ENCODE results near the gene HNMT. TPM values are rescaled to one million over a fixed set of nuclear protein-coding genes. Genes with fewer than 3 reads are reported as not detected.

HNMT gene
- total and polyA plus RNA-seq, 2 of the 8 experiments (the other 6 are each of a cell fraction or from before 2014, with no cell fraction given) = 1.6 to 3.6 TPM

DNA sequence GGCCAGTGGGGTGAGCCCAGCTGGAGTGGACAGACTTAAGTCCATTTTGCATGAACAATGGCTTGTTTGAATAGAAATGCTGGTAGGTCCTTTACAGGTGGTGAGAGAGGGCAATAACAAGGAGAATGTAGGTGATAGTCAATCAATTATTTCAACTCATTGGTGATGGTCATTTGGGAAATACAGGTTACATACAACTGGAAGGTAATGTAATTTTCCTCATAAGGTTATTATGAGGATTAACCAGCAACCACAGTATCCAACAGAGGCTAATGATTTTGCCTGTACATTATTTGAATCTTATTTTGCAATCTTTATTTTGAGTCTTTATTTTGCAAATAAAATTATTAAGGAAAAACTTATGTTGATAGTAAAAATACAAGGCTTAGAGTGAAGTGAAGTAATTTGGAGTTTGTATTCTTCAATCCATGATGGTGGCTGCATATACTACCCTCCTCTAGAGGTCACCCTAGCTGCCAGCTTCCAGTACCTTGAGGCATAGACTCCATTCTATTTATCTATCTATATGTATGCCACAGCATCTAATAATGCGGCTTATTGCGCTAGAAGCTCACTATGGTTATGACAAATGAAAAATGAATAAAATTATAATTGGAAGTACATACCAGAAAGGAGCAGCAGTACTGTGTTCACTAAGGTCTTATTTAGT lies 20.5 kb upstream of the HNMT start (continued):
- TF ChIP-seq, protein P1, sequence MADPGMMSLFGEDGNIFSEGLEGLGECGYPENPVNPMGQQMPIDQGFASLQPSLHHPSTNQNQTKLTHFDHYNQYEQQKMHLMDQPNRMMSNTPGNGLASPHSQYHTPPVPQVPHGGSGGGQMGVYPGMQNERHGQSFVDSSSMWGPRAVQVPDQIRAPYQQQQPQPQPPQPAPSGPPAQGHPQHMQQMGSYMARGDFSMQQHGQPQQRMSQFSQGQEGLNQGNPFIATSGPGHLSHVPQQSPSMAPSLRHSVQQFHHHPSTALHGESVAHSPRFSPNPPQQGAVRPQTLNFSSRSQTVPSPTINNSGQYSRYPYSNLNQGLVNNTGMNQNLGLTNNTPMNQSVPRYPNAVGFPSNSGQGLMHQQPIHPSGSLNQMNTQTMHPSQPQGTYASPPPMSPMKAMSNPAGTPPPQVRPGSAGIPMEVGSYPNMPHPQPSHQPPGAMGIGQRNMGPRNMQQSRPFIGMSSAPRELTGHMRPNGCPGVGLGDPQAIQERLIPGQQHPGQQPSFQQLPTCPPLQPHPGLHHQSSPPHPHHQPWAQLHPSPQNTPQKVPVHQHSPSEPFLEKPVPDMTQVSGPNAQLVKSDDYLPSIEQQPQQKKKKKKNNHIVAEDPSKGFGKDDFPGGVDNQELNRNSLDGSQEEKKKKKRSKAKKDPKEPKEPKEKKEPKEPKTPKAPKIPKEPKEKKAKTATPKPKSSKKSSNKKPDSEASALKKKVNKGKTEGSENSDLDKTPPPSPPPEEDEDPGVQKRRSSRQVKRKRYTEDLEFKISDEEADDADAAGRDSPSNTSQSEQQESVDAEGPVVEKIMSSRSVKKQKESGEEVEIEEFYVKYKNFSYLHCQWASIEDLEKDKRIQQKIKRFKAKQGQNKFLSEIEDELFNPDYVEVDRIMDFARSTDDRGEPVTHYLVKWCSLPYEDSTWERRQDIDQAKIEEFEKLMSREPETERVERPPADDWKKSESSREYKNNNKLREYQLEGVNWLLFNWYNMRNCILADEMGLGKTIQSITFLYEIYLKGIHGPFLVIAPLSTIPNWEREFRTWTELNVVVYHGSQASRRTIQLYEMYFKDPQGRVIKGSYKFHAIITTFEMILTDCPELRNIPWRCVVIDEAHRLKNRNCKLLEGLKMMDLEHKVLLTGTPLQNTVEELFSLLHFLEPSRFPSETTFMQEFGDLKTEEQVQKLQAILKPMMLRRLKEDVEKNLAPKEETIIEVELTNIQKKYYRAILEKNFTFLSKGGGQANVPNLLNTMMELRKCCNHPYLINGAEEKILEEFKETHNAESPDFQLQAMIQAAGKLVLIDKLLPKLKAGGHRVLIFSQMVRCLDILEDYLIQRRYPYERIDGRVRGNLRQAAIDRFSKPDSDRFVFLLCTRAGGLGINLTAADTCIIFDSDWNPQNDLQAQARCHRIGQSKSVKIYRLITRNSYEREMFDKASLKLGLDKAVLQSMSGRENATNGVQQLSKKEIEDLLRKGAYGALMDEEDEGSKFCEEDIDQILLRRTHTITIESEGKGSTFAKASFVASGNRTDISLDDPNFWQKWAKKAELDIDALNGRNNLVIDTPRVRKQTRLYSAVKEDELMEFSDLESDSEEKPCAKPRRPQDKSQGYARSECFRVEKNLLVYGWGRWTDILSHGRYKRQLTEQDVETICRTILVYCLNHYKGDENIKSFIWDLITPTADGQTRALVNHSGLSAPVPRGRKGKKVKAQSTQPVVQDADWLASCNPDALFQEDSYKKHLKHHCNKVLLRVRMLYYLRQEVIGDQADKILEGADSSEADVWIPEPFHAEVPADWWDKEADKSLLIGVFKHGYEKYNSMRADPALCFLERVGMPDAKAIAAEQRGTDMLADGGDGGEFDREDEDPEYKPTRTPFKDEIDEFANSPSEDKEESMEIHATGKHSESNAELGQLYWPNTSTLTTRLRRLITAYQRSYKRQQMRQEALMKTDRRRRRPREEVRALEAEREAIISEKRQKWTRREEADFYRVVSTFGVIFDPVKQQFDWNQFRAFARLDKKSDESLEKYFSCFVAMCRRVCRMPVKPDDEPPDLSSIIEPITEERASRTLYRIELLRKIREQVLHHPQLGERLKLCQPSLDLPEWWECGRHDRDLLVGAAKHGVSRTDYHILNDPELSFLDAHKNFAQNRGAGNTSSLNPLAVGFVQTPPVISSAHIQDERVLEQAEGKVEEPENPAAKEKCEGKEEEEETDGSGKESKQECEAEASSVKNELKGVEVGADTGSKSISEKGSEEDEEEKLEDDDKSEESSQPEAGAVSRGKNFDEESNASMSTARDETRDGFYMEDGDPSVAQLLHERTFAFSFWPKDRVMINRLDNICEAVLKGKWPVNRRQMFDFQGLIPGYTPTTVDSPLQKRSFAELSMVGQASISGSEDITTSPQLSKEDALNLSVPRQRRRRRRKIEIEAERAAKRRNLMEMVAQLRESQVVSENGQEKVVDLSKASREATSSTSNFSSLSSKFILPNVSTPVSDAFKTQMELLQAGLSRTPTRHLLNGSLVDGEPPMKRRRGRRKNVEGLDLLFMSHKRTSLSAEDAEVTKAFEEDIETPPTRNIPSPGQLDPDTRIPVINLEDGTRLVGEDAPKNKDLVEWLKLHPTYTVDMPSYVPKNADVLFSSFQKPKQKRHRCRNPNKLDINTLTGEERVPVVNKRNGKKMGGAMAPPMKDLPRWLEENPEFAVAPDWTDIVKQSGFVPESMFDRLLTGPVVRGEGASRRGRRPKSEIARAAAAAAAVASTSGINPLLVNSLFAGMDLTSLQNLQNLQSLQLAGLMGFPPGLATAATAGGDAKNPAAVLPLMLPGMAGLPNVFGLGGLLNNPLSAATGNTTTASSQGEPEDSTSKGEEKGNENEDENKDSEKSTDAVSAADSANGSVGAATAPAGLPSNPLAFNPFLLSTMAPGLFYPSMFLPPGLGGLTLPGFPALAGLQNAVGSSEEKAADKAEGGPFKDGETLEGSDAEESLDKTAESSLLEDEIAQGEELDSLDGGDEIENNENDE (IDR thresholded peaks at IDR 0.05; ENCODE audit: insufficient replicate concordance, low read length) = no peak
- TF ChIP-seq POU5F1 (IDR thresholded peaks at IDR 0.05; ENCODE audit: low read depth, low read length) (no peak), TAF1 (IDR thresholded peaks at IDR 0.05; ENCODE audit: low read depth, low read length) (no peak), CHD2 (IDR thresholded peaks at IDR 0.05; ENCODE audit: low read length) (no peak), RFX5 (IDR thresholded peaks at IDR 0.05; ENCODE audit: borderline replicate concordance, low read depth, low read length) (no peak), SAP30 (IDR thresholded peaks at IDR 0.05; ENCODE audit: insufficient read depth, insufficient replicate concordance, low read length) (no peak), EZH2 (IDR thresholded peaks at IDR 0.05; ENCODE audit: low read depth, low read length, severe bottlenecking) (no peak), TAF7 (optimal IDR thresholded peaks at IDR 0.05; ENCODE audit: borderline replicate concordance, low read depth, low read length) (no peak), SIX5 (IDR thresholded peaks at IDR 0.05; ENCODE audit: low read depth, low read length) (no peak)
- TF ChIP-seq, protein P2, sequence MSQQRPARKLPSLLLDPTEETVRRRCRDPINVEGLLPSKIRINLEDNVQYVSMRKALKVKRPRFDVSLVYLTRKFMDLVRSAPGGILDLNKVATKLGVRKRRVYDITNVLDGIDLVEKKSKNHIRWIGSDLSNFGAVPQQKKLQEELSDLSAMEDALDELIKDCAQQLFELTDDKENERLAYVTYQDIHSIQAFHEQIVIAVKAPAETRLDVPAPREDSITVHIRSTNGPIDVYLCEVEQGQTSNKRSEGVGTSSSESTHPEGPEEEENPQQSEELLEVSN (IDR thresholded peaks at IDR 0.05) = no peak
